LHCN-M2 (cell line): ENCODE results near the gene SESTD1. TPM values are rescaled to one million over a fixed set of nuclear protein-coding genes. Genes with fewer than 3 reads are reported as not detected.
"Not testable (repeated sequence)": the region's sequence is repeated elsewhere in the genome, so short reads cannot be mapped to it uniquely, and the experiment has no call there.

Experiments used
- DNase-seq: peaks from one replicate; pipeline ENCODE4 v3.0.0-alpha.2; 2012; ENCODE audit warnings: low read depth
- total RNA-seq: library from RNA; depleted of rRNA; stranded (reverse); fragments of >200 nt; gene quantifications from 2 replicates; pipeline ENCODE4 v1.2.3, GENCODE V29; 2014

SESTD1 gene
- total RNA-seq, 1 experiment from 2014 or later, result 8.8 TPM

GRCh38 chr2:179268277-179268925, 3.8 kb upstream of the SESTD1 start:
- DNase-seq, result no peak

- DNase-seq, result no peak
Observed at GRCh38 chr2:179266271-179266670, 1.6 kb upstream of the SESTD1 start.

GRCh38 chr2:179265082-179265510, 464 bp upstream of the SESTD1 start:
- DNase-seq, result peak; percentile 60

- DNase-seq, result peak; percentile 66
Observed at GRCh38 chr2:179263446-179264367, 925 bp downstream of the SESTD1 start.

- peak; percentile 46 for DNase-seq
Observed at GRCh38 chr2:179263015-179263414, 1.6 kb downstream of the SESTD1 start.

GRCh38 chr2:179262077-179262660, 2.5 kb downstream of the SESTD1 start:
- DNase-seq, result no peak

GRCh38 chr2:179261151-179261825, 3.3 kb downstream of the SESTD1 start:
- DNase-seq, result no peak

GRCh38 chr2:179260224-179260623, 4.4 kb downstream of the SESTD1 start:
- no peak for DNase-seq

- DNase-seq, result no peak
Observed at GRCh38 chr2:179255129-179255528, 9.5 kb downstream of the SESTD1 start.

- no peak for DNase-seq
Observed at GRCh38 chr2:179253226-179253625, 11.4 kb downstream of the SESTD1 start.

- DNase-seq, result no peak
Observed at GRCh38 chr2:179252423-179252822, 12.2 kb downstream of the SESTD1 start.

- peak; percentile 19 for DNase-seq
Observed at GRCh38 chr2:179251870-179252269, 12.8 kb downstream of the SESTD1 start.

- DNase-seq, result no peak
Observed at GRCh38 chr2:179250848-179251504, 13.7 kb downstream of the SESTD1 start.

GRCh38 chr2:179250095-179250494, 14.5 kb downstream of the SESTD1 start:
- DNase-seq, result peak; percentile 36

GRCh38 chr2:179248024-179248348, 16.6 kb downstream of the SESTD1 start:
- DNase-seq, result no peak

- DNase-seq, result no peak
Observed at GRCh38 chr2:179247318-179248023, 17.2 kb downstream of the SESTD1 start.

- not testable (repeated sequence) for DNase-seq
Observed at GRCh38 chr2:179245843-179246242, 18.8 kb downstream of the SESTD1 start.

GRCh38 chr2:179243046-179243445, 21.6 kb downstream of the SESTD1 start:
- no peak for DNase-seq

GRCh38 chr2:179240481-179241451, 23.9 kb downstream of the SESTD1 start:
- DNase-seq, result no peak

GRCh38 chr2:179239838-179240237, 24.8 kb downstream of the SESTD1 start:
- no peak for DNase-seq
